ENCODE data around the gene CAB39.
"Not testable (repeated sequence)": the region's sequence is repeated elsewhere in the genome, so short reads cannot be mapped to it uniquely, and the experiment has no call there.

CAB39 gene

GRCh38 chr2:230723363-230723762 lies 10.7 kb downstream of the CAB39 start:
- Histone ChIP-seq H3K18ac (ENCODE audit: low read length) (no peak overlapping the region), H3K79me2 (ENCODE audit: control insufficient read depth, insufficient read depth, low read length) (peaks cover 33% of the 10 kb centered on the region), H3K4me1 (ENCODE audit: control insufficient read depth, low read depth, low read length) (peaks cover 4% of the 10 kb centered on the region), H3K23ac (ENCODE audit: low read length) (no peak overlapping the region), H3K27ac (ENCODE audit: low read depth, low read length) (no peak overlapping the region), H3K9ac (ENCODE audit: low read length) (no peak overlapping the region), H2BK15ac (replicated peaks; ENCODE audit: low read depth) (no peak overlapping the region), H3K56ac (ENCODE audit: low read length) (no peak overlapping the region), H3K79me1 (ENCODE audit: low read length) (peaks cover 19% of the 10 kb centered on the region), H2BK120ac (ENCODE audit: low read depth, low read length) (no peak overlapping the region), H3K4me2 (ENCODE audit: low read length) (no peak overlapping the region), H4K5ac (ENCODE audit: low read length) (no peak overlapping the region), H2BK5ac (ENCODE audit: low read length) (no peak overlapping the region), H3K4ac (ENCODE audit: low read depth, low read length) (no peak overlapping the region), H3K36me3 (ENCODE audit: control insufficient read depth, insufficient read depth, low read length) (no peaks in the 10 kb centered on the region), H3K27me3 (ENCODE audit: insufficient read depth, low read length, poor library complexity) (no peaks in the 10 kb centered on the region), H3K4me3 (ENCODE audit: low read length) (no peak overlapping the region), H4K8ac (ENCODE audit: low read depth, low read length) (no peak overlapping the region), H2AK5ac (ENCODE audit: low read length) (no peak overlapping the region)
- DNase-seq: peak; percentile 66
- no CpG with 5 or more reads among the region's 2 CpGs for WGBS (ENCODE audit: extremely low coverage, insufficient coverage, low lambda C conversion rate)

- H4K8ac ChIP-seq (ENCODE audit: low read depth, low read length); H3K23ac ChIP-seq (ENCODE audit: low read length); H3K9ac ChIP-seq (ENCODE audit: low read length); H3K27me3 ChIP-seq (ENCODE audit: insufficient read depth, low read length, poor library complexity); H2BK120ac ChIP-seq (ENCODE audit: low read depth, low read length); H3K56ac ChIP-seq (ENCODE audit: low read length); H2BK5ac ChIP-seq (ENCODE audit: low read length); H3K4me3 ChIP-seq (ENCODE audit: low read length); H3K4ac ChIP-seq (ENCODE audit: low read depth, low read length); H3K27ac ChIP-seq (ENCODE audit: low read depth, low read length); H3K4me1 ChIP-seq (ENCODE audit: control insufficient read depth, low read depth, low read length); H4K5ac ChIP-seq (ENCODE audit: low read length); H3K36me3 ChIP-seq (ENCODE audit: control insufficient read depth, insufficient read depth, low read length); DNase-seq; H3K18ac ChIP-seq (ENCODE audit: low read length); H2AK5ac ChIP-seq (ENCODE audit: low read length); H3K4me2 ChIP-seq (ENCODE audit: low read length); H2BK15ac ChIP-seq (replicated peaks; ENCODE audit: low read depth): not testable (repeated sequence)
- Histone ChIP-seq H3K79me1 (ENCODE audit: low read length) (peaks cover 13% of the 10 kb centered on the region), H3K79me2 (ENCODE audit: control insufficient read depth, insufficient read depth, low read length) (peaks cover 23% of the 10 kb centered on the region)
- WGBS (ENCODE audit: extremely low coverage, insufficient coverage, low lambda C conversion rate): no CpG with 5 or more reads among the region's 14 CpGs
These were observed 12.3 kb downstream of the CAB39 start for GRCh38 chr2:230724957-230725356.

GRCh38 chr2:230731512-230731911 lies 18.9 kb downstream of the CAB39 start:
- Histone ChIP-seq H3K18ac (ENCODE audit: low read length) (no peak overlapping the region), H3K4ac (ENCODE audit: low read depth, low read length) (no peak overlapping the region), H3K4me2 (ENCODE audit: low read length) (no peak overlapping the region), H3K4me1 (ENCODE audit: control insufficient read depth, low read depth, low read length) (no peaks in the 10 kb centered on the region), H2AK5ac (ENCODE audit: low read length) (no peak overlapping the region), H2BK15ac (replicated peaks; ENCODE audit: low read depth) (no peak overlapping the region), H3K27me3 (ENCODE audit: insufficient read depth, low read length, poor library complexity) (no peaks in the 10 kb centered on the region), H3K56ac (ENCODE audit: low read length) (no peak overlapping the region), H3K4me3 (ENCODE audit: low read length) (no peak overlapping the region), H3K9ac (ENCODE audit: low read length) (no peak overlapping the region), H2BK120ac (ENCODE audit: low read depth, low read length) (no peak overlapping the region), H4K8ac (ENCODE audit: low read depth, low read length) (no peak overlapping the region), H3K79me1 (ENCODE audit: low read length) (peaks cover 20% of the 10 kb centered on the region), H3K36me3 (ENCODE audit: control insufficient read depth, insufficient read depth, low read length) (no peaks in the 10 kb centered on the region), H2BK5ac (ENCODE audit: low read length) (no peak overlapping the region), H4K5ac (ENCODE audit: low read length) (no peak overlapping the region), H3K27ac (ENCODE audit: low read depth, low read length) (no peak overlapping the region), H3K23ac (ENCODE audit: low read length) (no peak overlapping the region), H3K79me2 (ENCODE audit: control insufficient read depth, insufficient read depth, low read length) (peaks cover 27% of the 10 kb centered on the region)
- DNase-seq: no peak
- WGBS (ENCODE audit: extremely low coverage, insufficient coverage, low lambda C conversion rate): no CpG with 5 or more reads among the region's 6 CpGs

GRCh38 chr2:230732914-230733401 lies 20.3 kb downstream of the CAB39 start:
- H2BK15ac ChIP-seq (replicated peaks; ENCODE audit: low read depth): no peak overlapping the region
- no peak overlapping the region for H3K4ac ChIP-seq (ENCODE audit: low read depth, low read length)
- no peak overlapping the region for H3K23ac ChIP-seq (ENCODE audit: low read length)
- H3K18ac ChIP-seq (ENCODE audit: low read length): no peak overlapping the region
- no peaks in the 10 kb centered on the region for H3K4me1 ChIP-seq (ENCODE audit: control insufficient read depth, low read depth, low read length)
- H3K27me3 ChIP-seq (ENCODE audit: insufficient read depth, low read length, poor library complexity): no peaks in the 10 kb centered on the region
- no peak overlapping the region for H2BK5ac ChIP-seq (ENCODE audit: low read length)
- no peak overlapping the region for H4K8ac ChIP-seq (ENCODE audit: low read depth, low read length)
- no CpG with 5 or more reads among the region's 4 CpGs for WGBS (ENCODE audit: extremely low coverage, insufficient coverage, low lambda C conversion rate)
- H2BK120ac ChIP-seq (ENCODE audit: low read depth, low read length): no peak overlapping the region
- peaks cover 33% of the 10 kb centered on the region for H3K79me2 ChIP-seq (ENCODE audit: control insufficient read depth, insufficient read depth, low read length)
- no peaks in the 10 kb centered on the region for H3K36me3 ChIP-seq (ENCODE audit: control insufficient read depth, insufficient read depth, low read length)
- no peak overlapping the region for H3K9ac ChIP-seq (ENCODE audit: low read length)
- no peak overlapping the region for H4K5ac ChIP-seq (ENCODE audit: low read length)
- H3K4me2 ChIP-seq (ENCODE audit: low read length): no peak overlapping the region
- H2AK5ac ChIP-seq (ENCODE audit: low read length): no peak overlapping the region
- no peak for DNase-seq
- H3K27ac ChIP-seq (ENCODE audit: low read depth, low read length): no peak overlapping the region
- H3K56ac ChIP-seq (ENCODE audit: low read length): no peak overlapping the region
- peaks cover 22% of the 10 kb centered on the region for H3K79me1 ChIP-seq (ENCODE audit: low read length)
- no peak overlapping the region for H3K4me3 ChIP-seq (ENCODE audit: low read length)

GRCh38 chr2:230734247-230735175 lies 21.9 kb downstream of the CAB39 start:
- Histone ChIP-seq H2BK15ac (replicated peaks; ENCODE audit: low read depth) (no peak overlapping the region), H3K4me3 (ENCODE audit: low read length) (no peak overlapping the region), H3K18ac (ENCODE audit: low read length) (no peak overlapping the region), H3K4ac (ENCODE audit: low read depth, low read length) (no peak overlapping the region), H3K4me1 (ENCODE audit: control insufficient read depth, low read depth, low read length) (no peaks in the 10 kb centered on the region), H3K79me1 (ENCODE audit: low read length) (peaks cover 24% of the 10 kb centered on the region), H3K9ac (ENCODE audit: low read length) (no peak overlapping the region), H3K79me2 (ENCODE audit: control insufficient read depth, insufficient read depth, low read length) (peaks cover 38% of the 10 kb centered on the region), H3K4me2 (ENCODE audit: low read length) (no peak overlapping the region), H2BK5ac (ENCODE audit: low read length) (no peak overlapping the region), H4K8ac (ENCODE audit: low read depth, low read length) (no peak overlapping the region), H3K56ac (ENCODE audit: low read length) (no peak overlapping the region), H3K27me3 (ENCODE audit: insufficient read depth, low read length, poor library complexity) (no peaks in the 10 kb centered on the region), H4K5ac (ENCODE audit: low read length) (no peak overlapping the region), H2BK120ac (ENCODE audit: low read depth, low read length) (no peak overlapping the region), H3K27ac (ENCODE audit: low read depth, low read length) (no peak overlapping the region), H2AK5ac (ENCODE audit: low read length) (no peak overlapping the region), H3K36me3 (ENCODE audit: control insufficient read depth, insufficient read depth, low read length) (no peaks in the 10 kb centered on the region), H3K23ac (ENCODE audit: low read length) (no peak overlapping the region)
- WGBS (ENCODE audit: extremely low coverage, insufficient coverage, low lambda C conversion rate): no CpG with 5 or more reads among the region's 11 CpGs
- DNase-seq: no peak
